ENCODE data around the gene TGFBR3L.
A peak's percentile ranks its signal among the peaks of the same experiment; 100 is the strongest.
"Not testable (repeated sequence)": the region's sequence is repeated elsewhere in the genome, so short reads cannot be mapped to it uniquely, and the experiment has no call there.

TGFBR3L gene

GRCh38 chr19:7928741-7929701 is 14.4 kb downstream of the TGFBR3L start:
- peaks cover 29 to 32% of the 10 kb centered on the region in 2 donors for H3K36me3 ChIP-seq (ENCODE audit: control insufficient read depth in 2 of 2, insufficient read depth in 2 of 2, low read length in 2 of 2)
- H3K4me3 ChIP-seq (ENCODE audit: low read length in 2 of 2) = no peak overlapping the region
- no peaks in the 10 kb centered on the region for H3K9me3 ChIP-seq (ENCODE audit: control insufficient read depth in 2 of 2, low read length in 2 of 2)
- peak overlapping the region in 1 of 2 donors; percentile 26 for H3K9ac ChIP-seq (ENCODE audit: low read depth in 1 of 2, low read length in 2 of 2)
- H3K27ac ChIP-seq (ENCODE audit: low read depth in 2 of 2, low read length in 2 of 2) = peak overlapping the region; percentile 42 to 58
- H3K4me1 ChIP-seq (ENCODE audit: control insufficient read depth in 2 of 2, insufficient read depth in 2 of 2, low read length in 2 of 2) = peaks cover 2 to 12% of the 10 kb centered on the region in 2 donors
- H3K27me3 ChIP-seq (ENCODE audit: control insufficient read depth in 2 of 2, insufficient read depth in 2 of 2, low read length in 2 of 2) = no peaks in the 10 kb centered on the region

- not testable (repeated sequence) for H3K27ac ChIP-seq (ENCODE audit: low read depth in 2 of 2, low read length in 2 of 2); H3K4me3 ChIP-seq (ENCODE audit: low read length in 2 of 2); H3K9me3 ChIP-seq (ENCODE audit: control insufficient read depth in 2 of 2, low read length in 2 of 2); H3K9ac ChIP-seq (ENCODE audit: low read depth in 1 of 2, low read length in 2 of 2); H3K27me3 ChIP-seq (ENCODE audit: control insufficient read depth in 2 of 2, insufficient read depth in 2 of 2, low read length in 2 of 2)
- H3K4me1 ChIP-seq (ENCODE audit: control insufficient read depth in 2 of 2, insufficient read depth in 2 of 2, low read length in 2 of 2) = peaks cover 2 to 14% of the 10 kb centered on the region in 2 donors
- H3K36me3 ChIP-seq (ENCODE audit: control insufficient read depth in 2 of 2, insufficient read depth in 2 of 2, low read length in 2 of 2) = peaks cover 35 to 36% of the 10 kb centered on the region in 2 donors
These were observed 15.4 kb downstream of the TGFBR3L start for GRCh38 chr19:7930030-7930429.

- H3K4me1 ChIP-seq (ENCODE audit: control insufficient read depth in 2 of 2, insufficient read depth in 2 of 2, low read length in 2 of 2) = peaks cover 2 to 12% of the 10 kb centered on the region in 2 donors
- H3K9me3 ChIP-seq (ENCODE audit: control insufficient read depth in 2 of 2, low read length in 2 of 2) = no peaks in the 10 kb centered on the region
- H3K4me3 ChIP-seq (ENCODE audit: low read length in 2 of 2) = no peak overlapping the region
- peak overlapping the region in 1 of 2 donors; percentile 16 for H3K27ac ChIP-seq (ENCODE audit: low read depth in 2 of 2, low read length in 2 of 2)
- H3K27me3 ChIP-seq (ENCODE audit: control insufficient read depth in 2 of 2, insufficient read depth in 2 of 2, low read length in 2 of 2) = no peaks in the 10 kb centered on the region
- no peak overlapping the region for H3K9ac ChIP-seq (ENCODE audit: low read depth in 1 of 2, low read length in 2 of 2)
- peaks cover 40% of the 10 kb centered on the region in 2 donors for H3K36me3 ChIP-seq (ENCODE audit: control insufficient read depth in 2 of 2, insufficient read depth in 2 of 2, low read length in 2 of 2)
These were observed 16.1 kb downstream of the TGFBR3L start for GRCh38 chr19:7930765-7931164.

GRCh38 chr19:7931221-7932061 is 16.8 kb downstream of the TGFBR3L start:
- Histone ChIP-seq H3K27ac (ENCODE audit: low read depth in 2 of 2, low read length in 2 of 2) (peak overlapping the region in 1 of 2 donors; percentile 16), H3K36me3 (ENCODE audit: control insufficient read depth in 2 of 2, insufficient read depth in 2 of 2, low read length in 2 of 2) (peaks cover 40 to 44% of the 10 kb centered on the region in 2 donors), H3K9ac (ENCODE audit: low read depth in 1 of 2, low read length in 2 of 2) (no peak overlapping the region), H3K9me3 (ENCODE audit: control insufficient read depth in 2 of 2, low read length in 2 of 2) (no peaks in the 10 kb centered on the region), H3K4me3 (ENCODE audit: low read length in 2 of 2) (no peak overlapping the region), H3K4me1 (ENCODE audit: control insufficient read depth in 2 of 2, insufficient read depth in 2 of 2, low read length in 2 of 2) (peaks cover 0 to 8% of the 10 kb centered on the region in 2 donors), H3K27me3 (ENCODE audit: control insufficient read depth in 2 of 2, insufficient read depth in 2 of 2, low read length in 2 of 2) (no peaks in the 10 kb centered on the region)

DNA sequence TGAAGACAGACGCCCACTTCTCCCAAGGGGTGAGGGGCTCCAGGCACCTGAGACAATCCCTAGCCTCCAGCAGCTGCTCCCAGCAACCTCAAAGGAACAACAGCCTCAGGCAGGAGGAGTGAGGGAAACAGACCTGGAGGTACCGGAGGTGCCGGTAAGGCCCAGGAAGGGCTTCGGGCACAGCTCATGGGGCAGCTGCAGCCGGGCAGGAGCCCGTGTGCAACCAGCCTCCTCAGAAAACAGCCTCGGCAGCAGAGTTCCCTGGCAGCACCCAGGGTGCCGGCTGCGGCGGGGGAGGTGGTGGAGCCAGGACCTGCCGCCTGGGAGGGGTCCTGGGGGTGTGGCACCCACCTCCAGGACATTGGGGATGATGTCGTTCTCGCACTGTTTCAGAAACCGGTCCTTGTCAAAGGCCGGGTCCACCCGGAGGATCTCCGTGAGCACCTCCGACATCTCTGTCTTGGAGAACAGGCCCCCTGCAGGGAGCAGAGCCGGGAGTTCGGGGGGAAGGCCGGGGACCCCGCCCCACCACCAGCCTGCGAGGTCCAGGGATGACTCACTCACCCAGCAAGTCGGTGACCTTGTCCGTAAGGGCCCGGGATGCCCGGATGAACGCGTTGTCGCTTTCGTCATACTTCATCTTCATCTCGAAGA is 17.8 kb downstream of the TGFBR3L start:
- Histone ChIP-seq H3K9me3 (ENCODE audit: control insufficient read depth in 2 of 2, low read length in 2 of 2) (no peaks in the 10 kb centered on the region), H3K36me3 (ENCODE audit: control insufficient read depth in 2 of 2, insufficient read depth in 2 of 2, low read length in 2 of 2) (peaks cover 43 to 51% of the 10 kb centered on the region in 2 donors), H3K4me1 (ENCODE audit: control insufficient read depth in 2 of 2, insufficient read depth in 2 of 2, low read length in 2 of 2) (peaks cover 0 to 7% of the 10 kb centered on the region in 2 donors), H3K27ac (ENCODE audit: low read depth in 2 of 2, low read length in 2 of 2) (no peak overlapping the region), H3K9ac (ENCODE audit: low read depth in 1 of 2, low read length in 2 of 2) (no peak overlapping the region), H3K27me3 (ENCODE audit: control insufficient read depth in 2 of 2, insufficient read depth in 2 of 2, low read length in 2 of 2) (no peaks in the 10 kb centered on the region), H3K4me3 (ENCODE audit: low read length in 2 of 2) (no peak overlapping the region)

DNA sequence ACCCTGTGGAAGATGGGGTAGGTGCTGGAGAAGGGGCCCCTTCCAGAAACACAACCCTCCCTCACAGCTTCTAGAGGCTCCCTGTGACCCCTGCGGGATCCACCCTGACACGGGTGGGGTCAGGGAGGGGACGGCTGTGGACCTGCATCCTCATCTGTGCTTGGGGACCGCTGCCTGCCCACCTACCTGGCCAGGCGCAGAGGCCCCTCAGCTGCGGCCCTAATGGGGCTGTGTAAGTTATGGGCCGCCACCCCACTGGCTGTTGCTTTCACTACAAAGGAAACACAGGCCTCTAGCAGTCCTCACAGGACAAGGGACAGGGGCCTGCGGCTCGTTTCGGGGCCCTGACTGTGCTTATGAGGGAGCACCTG is 18.3 kb downstream of the TGFBR3L start:
- Histone ChIP-seq H3K9me3 (ENCODE audit: control insufficient read depth in 2 of 2, low read length in 2 of 2) (no peaks in the 10 kb centered on the region), H3K27me3 (ENCODE audit: control insufficient read depth in 2 of 2, insufficient read depth in 2 of 2, low read length in 2 of 2) (no peaks in the 10 kb centered on the region), H3K36me3 (ENCODE audit: control insufficient read depth in 2 of 2, insufficient read depth in 2 of 2, low read length in 2 of 2) (peaks cover 47 to 53% of the 10 kb centered on the region in 2 donors), H3K9ac (ENCODE audit: low read depth in 1 of 2, low read length in 2 of 2) (no peak overlapping the region), H3K27ac (ENCODE audit: low read depth in 2 of 2, low read length in 2 of 2) (no peak overlapping the region), H3K4me3 (ENCODE audit: low read length in 2 of 2) (no peak overlapping the region), H3K4me1 (ENCODE audit: control insufficient read depth in 2 of 2, insufficient read depth in 2 of 2, low read length in 2 of 2) (peaks cover 0 to 7% of the 10 kb centered on the region in 2 donors)

- Histone ChIP-seq H3K9ac (ENCODE audit: low read depth in 1 of 2, low read length in 2 of 2) (no peak overlapping the region), H3K4me1 (ENCODE audit: control insufficient read depth in 2 of 2, insufficient read depth in 2 of 2, low read length in 2 of 2) (peaks cover 0 to 7% of the 10 kb centered on the region in 2 donors), H3K27me3 (ENCODE audit: control insufficient read depth in 2 of 2, insufficient read depth in 2 of 2, low read length in 2 of 2) (no peaks in the 10 kb centered on the region), H3K27ac (ENCODE audit: low read depth in 2 of 2, low read length in 2 of 2) (no peak overlapping the region), H3K9me3 (ENCODE audit: control insufficient read depth in 2 of 2, low read length in 2 of 2) (no peaks in the 10 kb centered on the region), H3K36me3 (ENCODE audit: control insufficient read depth in 2 of 2, insufficient read depth in 2 of 2, low read length in 2 of 2) (peaks cover 48 to 53% of the 10 kb centered on the region in 2 donors), H3K4me3 (ENCODE audit: low read length in 2 of 2) (no peak overlapping the region)
These were observed 18.8 kb downstream of the TGFBR3L start for GRCh38 chr19:7933411-7933810.

- no peaks in the 10 kb centered on the region for H3K27me3 ChIP-seq (ENCODE audit: control insufficient read depth in 2 of 2, insufficient read depth in 2 of 2, low read length in 2 of 2)
- no peaks in the 10 kb centered on the region for H3K9me3 ChIP-seq (ENCODE audit: control insufficient read depth in 2 of 2, low read length in 2 of 2)
- no peak overlapping the region for H3K4me3 ChIP-seq (ENCODE audit: low read length in 2 of 2)
- H3K4me1 ChIP-seq (ENCODE audit: control insufficient read depth in 2 of 2, insufficient read depth in 2 of 2, low read length in 2 of 2) = peaks cover 0 to 5% of the 10 kb centered on the region in 2 donors
- peaks cover 48 to 57% of the 10 kb centered on the region in 2 donors for H3K36me3 ChIP-seq (ENCODE audit: control insufficient read depth in 2 of 2, insufficient read depth in 2 of 2, low read length in 2 of 2)
- no peak overlapping the region for H3K27ac ChIP-seq (ENCODE audit: low read depth in 2 of 2, low read length in 2 of 2)
- no peak overlapping the region for H3K9ac ChIP-seq (ENCODE audit: low read depth in 1 of 2, low read length in 2 of 2)
These were observed 19.4 kb downstream of the TGFBR3L start for GRCh38 chr19:7933828-7934725.

DNA sequence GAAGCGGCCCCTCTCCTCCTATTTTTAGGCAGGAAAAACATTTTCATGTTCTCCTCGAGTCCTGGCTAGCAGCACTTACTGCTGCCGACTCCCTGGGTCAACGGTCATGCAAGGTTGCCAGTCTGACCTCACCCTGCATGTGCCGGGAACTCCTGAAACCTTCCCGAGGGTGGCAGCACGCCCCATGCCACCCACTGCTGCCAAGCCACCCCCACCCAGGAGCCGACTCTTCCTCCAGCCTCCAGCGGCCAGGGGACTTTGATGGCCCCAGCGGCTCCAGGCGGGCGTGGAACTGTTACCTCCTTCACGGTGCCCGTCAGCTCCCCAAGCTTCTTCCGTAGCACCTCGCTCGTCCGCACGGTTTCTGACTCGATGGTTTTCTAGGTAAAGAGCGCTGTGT is 20.1 kb downstream of the TGFBR3L start:
- Histone ChIP-seq H3K27ac (ENCODE audit: low read depth in 2 of 2, low read length in 2 of 2) (no peak overlapping the region), H3K9me3 (ENCODE audit: control insufficient read depth in 2 of 2, low read length in 2 of 2) (no peaks in the 10 kb centered on the region), H3K27me3 (ENCODE audit: control insufficient read depth in 2 of 2, insufficient read depth in 2 of 2, low read length in 2 of 2) (no peaks in the 10 kb centered on the region), H3K4me1 (ENCODE audit: control insufficient read depth in 2 of 2, insufficient read depth in 2 of 2, low read length in 2 of 2) (peaks cover 0 to 4% of the 10 kb centered on the region in 2 donors), H3K4me3 (ENCODE audit: low read length in 2 of 2) (no peak overlapping the region), H3K36me3 (ENCODE audit: control insufficient read depth in 2 of 2, insufficient read depth in 2 of 2, low read length in 2 of 2) (peaks cover 48 to 58% of the 10 kb centered on the region in 2 donors), H3K9ac (ENCODE audit: low read depth in 1 of 2, low read length in 2 of 2) (no peak overlapping the region)

Measured in mucosa of rectum (tissue), 2 donors.